Stimulated activated CD8-positive, alpha-beta memory T cell treated with anti-CD3 and anti-CD28 coated beads, Interleukin-7, amount 100 ng/mL, for 48 hours (primary cell): ENCODE results near the gene WDR45.
A peak's percentile ranks its signal among the peaks of the same experiment; 100 is the strongest.
"Not testable (repeated sequence)": the region's sequence is repeated elsewhere in the genome, so short reads cannot be mapped to it uniquely, and the experiment has no call there.

Experiments
- DNase-seq, 2 donors: peaks; one replicate each; pipeline ENCODE4 v3.0.0-alpha.2; 2020; ENCODE audit warnings: low read depth in 1 of 2; ENCODE audit errors: extremely low read depth in 1 of 2

The WDR45 gene

GRCh38 chrX:49079489-49080428 is at the start of gene WDR45:
WDR45 (minus strand) TSS chrX:49079887; CDS start chrX:49078095, 1,792 bp downstream.
- peak; percentile 40 to 62 for DNase-seq

- no peak for DNase-seq
Measured at GRCh38 chrX:49129427-49129826, 49.7 kb upstream of the WDR45 start.

DNA sequence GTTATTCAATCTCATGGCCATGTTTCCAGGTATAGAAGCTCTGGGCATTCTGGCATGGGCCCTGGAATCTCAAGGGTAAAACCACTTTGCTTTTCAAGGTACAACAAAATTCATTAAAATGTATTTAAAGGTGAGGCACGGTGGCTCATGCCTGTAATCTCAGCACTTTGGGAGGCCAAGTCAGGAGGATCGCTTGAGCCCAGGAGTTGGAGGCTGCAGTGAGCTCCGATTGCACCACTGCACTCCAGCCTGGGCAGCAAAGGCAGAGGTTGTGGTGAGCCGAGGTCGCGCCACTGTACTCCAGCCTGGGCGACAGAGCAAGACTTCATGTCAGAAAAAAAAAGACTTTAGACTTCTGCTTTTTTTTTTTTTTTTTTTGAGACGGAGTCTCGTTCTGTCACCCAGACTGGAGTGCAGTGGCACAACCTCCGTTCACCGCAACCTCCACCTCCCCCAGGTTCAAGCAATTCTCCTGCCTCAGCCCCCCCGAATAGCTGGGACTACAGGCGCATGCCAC is 48.1 kb upstream of the WDR45 start:
- DNase-seq = not testable (repeated sequence)

DNA sequence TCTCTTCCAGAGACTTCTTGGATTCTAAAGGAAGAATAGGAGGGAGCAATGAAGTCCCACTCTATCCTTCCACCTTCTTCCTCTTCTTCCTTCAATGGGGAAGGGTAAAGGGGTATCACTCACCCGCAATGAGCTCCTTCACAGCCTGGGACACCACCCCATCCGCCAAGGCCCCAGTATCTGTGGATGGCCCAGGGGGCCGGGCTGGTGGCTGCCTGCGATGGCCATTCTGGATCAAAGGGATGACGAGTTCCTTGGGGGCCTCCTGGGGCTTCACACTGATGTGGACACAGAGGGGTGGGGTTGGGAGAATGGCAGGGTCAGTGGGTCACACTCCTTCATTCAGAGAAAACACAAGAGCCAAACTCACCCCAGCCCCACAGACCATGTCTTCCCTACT is 42.8 kb upstream of the WDR45 start:
- DNase-seq = no peak

- DNase-seq = no peak
Measured at GRCh38 chrX:49120091-49120490, 40.4 kb upstream of the WDR45 start.

DNA sequence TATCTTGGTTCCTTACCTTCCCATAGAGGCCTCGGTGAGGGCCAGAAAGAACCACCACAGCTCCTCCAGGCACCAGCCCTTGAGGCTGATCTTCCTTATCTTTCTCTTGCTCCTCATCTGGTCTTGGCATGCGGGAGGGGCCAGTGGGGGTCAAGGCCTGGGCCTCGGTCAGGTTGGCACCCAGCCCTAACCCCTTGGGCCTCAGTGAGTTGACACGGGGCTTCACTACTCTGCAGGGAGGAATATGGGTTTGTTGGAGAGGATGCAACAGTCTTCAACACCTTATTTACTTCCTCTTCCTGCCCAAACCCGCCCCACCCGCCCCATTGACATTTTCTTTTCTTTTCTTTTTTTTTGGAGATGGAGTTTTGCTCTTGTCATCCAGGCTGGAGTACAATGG is 37.9 kb upstream of the WDR45 start:
- no peak for DNase-seq

GRCh38 chrX:49116716-49117115 is 37.0 kb upstream of the WDR45 start:
- no peak for DNase-seq

DNA sequence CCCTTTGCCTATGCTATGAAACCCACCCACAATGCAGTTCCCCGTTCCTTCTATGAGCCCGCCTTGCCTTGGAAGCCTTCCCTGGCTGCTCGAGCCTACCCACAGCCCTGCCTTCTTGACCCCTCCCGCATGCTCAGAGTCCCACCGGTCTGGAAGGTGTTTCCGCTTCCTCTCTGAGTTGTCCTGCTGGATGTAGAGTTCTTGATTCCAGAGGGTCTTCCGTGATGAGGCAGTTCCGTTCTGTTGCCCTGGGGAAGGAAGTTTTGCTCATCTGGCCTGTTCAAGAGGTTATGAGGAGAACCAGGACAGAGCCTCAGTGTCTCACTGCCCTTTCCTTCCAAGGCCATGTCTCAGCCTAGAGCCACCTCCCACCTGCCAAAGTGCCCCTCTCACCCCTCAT is 36.4 kb upstream of the WDR45 start:
- no peak for DNase-seq

DNA sequence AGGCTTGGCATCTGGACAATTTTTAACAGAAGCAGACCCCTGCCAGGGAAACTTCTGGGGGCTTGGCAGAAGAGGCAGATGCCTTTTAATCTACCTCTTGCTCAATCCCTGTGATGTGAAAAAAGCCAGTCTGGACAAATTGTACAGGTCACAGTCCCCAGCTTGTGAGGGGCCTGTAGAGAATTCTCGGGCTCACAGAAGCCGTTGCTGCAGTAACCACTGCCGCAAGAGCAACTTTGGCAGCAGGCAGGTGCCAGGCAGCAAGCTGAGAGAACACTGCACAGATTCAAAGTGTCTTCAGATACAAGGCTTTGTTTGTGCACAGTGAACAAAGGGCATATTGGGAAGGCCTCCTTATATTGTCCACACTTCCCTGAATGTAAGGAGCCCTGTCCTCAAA is 32.1 kb upstream of the WDR45 start:
- DNase-seq = no peak

DNA sequence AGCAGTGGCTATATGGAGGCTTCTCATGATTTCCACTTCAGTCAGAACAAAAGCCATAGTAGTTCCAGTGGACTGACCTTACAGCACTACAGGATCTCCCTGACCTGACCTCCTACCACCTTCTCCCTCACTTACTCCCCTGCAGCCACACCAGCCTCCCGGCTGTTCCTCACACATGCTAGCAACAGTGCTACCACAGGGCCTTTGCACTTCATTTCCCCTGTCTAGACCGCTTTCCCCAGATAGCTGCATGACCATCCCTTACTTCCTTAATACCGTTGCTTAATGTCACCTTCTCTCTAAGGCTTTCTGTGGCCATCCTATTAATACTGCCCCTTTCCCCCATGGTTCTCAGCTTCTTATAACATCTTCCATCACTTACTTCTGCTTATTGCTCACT is 30.7 kb upstream of the WDR45 start:
- no peak for DNase-seq

DNA sequence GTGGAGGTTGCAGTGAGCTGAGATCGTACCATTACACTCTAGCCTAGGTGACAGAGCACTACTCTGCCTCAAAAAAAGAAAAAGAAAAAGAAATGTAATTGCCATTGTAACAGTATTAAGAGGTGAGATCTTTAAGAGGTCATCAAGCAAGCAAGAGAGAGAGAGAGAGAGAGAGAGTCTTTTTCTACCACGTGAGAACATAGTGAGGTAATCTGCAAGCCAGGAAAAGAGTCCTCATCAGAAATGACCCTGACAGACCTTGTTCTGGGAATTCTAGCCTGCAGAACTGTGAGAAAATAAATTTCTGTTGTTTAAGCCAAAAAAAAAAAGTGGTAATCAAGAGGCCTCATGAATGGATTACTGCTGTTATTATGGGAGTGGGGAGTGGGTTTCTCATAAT is 29.0 kb upstream of the WDR45 start:
- no peak for DNase-seq

DNA sequence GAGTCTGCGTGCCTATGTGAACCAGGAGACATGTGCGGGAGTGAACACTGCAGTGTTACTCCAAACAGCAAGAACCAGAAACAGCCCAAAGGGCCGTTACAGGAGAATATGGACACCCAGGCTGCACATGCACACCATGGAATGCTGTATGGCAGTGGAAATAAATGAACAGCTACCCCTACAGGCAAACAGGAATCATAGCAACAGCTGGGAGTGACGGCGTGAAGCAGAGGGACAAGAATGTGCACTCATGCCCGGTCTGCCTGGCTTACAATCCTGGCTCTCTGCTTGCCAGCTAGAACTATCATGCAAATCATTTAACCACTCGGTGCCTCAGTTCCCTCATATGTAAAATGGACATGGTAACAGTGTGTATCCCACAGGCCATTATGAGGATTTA is 27.2 kb upstream of the WDR45 start:
- no peak for DNase-seq

DNA sequence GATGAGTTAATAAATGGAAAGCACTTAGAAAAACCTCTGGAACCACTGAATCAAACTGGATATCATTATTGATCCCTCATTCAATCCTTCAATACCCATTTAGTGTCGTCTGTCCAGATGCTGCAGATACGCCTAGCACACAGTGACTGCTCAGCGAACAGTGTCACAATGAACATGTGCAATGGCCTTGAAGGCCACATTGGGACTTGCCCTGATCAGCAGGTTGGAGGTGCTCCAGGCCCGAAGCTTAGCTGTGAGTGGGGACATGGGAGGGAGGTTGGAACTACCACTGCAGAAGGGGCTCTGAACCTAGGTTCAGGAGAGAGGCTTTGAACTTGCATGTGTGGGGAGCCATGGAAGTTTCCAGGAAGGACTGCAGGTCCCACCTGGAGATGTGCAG is 26.6 kb upstream of the WDR45 start:
- no peak for DNase-seq

- DNase-seq = no peak
Measured at GRCh38 chrX:49103637-49104036, 23.9 kb upstream of the WDR45 start.

DNA sequence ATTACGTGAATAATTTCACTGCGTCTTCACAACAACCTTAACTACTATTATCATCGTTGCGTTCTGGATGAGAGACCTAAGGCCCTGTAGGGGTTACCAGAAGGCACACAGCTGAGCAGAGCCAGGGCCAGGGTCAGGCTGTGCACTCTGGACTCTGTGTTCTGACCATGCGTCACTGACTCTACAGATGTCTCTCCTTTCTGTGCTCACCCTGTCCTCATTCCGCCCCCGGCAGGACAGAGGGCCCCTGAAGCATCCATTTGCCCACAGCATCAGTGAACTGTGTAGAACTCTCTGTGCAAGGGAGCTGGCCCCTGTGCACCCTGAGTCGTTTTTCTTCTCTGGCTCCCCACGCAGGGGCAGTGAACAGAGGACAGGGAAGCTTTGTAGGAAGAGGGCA is 22.5 kb upstream of the WDR45 start:
- no peak for DNase-seq

DNA sequence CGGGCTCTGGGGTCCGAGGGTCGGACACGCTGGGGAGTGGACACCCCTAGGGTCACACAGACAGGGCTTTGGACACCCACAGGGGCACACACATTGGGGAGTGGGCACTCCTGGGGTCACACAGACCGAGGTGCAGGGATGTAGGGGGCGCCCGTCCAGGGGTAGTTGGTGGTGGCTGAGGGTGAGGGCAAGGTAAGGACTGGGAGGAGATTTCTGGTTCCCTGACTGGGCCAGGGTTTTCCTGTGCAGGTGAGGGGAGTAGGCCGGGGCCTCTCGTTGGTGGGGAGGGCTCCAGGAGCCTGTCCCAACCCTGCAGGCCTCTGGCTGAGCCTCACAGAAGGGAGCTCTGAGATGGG is 21.9 kb upstream of the WDR45 start:
- no peak for DNase-seq

DNA sequence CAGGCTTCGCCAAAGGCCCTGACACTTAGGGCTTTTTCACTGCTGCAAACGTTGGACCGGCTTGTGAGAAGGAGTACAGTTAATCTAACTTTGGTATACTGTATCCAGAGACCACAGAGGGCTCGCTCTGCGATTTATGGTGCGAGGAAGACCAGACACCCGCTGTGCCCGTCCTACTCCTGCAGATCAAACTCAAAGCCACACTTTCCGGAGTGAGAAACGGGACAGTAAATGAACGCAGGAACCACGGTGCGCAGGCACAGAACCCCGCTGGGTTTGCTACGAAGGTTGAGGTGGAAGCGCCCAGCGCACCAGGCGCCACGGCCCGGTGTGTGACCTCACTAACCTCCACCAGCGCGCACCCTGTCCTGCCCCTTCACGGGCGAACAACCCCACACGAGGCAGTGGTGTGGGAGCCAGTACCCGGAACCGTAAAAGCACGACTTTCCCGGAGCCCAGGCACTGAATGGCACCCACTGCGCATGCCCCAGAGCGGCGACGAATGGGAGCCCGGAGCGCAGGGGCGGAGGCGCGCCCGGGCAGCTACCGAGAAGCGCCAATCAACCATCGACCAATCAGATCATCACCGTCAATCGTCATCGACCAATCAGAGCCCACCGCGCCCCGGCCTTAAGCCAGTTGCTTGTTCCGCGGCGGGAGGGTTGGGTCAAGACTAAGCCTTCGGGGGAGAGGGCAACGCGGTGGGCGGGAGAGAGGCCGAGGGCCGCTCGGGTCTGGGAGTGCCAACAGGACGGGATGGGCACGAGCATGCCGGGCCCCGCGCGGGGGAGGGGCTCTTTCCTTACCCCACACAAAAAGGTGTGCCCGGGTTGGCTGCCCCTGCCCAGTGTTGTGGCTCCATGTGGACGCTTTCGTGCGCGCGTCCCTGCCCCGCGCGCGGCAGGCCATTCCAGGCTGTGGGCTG is 21.3 kb upstream of the WDR45 start:
- DNase-seq = peak; percentile 75 to 82

GRCh38 chrX:49096419-49096818 is 16.7 kb upstream of the WDR45 start:
- no peak for DNase-seq

DNA sequence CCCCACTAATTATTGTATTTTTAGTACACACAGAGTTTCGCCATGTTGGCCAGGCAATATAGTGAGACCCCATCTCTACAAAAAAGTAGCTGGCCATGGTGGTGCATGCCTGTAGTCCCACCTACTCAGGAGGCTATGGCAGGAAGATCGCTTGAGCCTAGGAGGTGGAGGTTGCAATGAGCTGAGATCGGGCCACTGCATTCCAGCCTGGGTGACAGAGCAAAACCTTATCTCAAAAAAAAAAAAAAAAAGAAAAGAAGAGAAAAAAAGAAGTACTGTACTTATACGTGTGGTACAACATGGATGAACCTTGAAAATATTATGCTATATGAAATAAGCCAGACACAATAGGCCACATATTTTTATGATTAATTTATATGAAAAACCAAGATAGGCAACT is 9.9 kb upstream of the WDR45 start:
- DNase-seq = no peak

GRCh38 chrX:49082271-49082871 is 2.7 kb upstream of the WDR45 start:
- DNase-seq = no peak

DNA sequence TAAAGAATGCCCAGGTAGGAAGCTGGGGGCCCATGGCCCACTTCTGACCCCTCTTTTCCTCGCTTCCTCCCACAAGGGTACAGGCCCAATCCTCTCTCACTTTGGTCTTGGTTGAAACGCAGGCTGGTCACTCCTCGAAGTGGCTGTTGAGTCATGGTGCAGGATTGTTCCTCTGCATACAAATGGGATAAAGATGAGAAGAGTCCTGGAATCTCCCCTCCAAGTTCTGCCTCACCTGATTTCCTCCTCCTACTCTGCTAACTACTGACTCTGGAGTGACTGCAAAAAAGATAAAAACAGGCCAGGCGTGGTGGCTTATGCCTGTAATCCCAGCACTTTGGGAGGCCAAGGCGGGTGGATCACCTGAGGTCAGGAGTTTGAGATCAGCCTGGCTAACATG is 1.7 kb downstream of the WDR45 start:
- DNase-seq = no peak
